ENCODE measurements around the gene TCF20. TPM values are rescaled to one million over a fixed set of nuclear protein-coding genes. Genes with fewer than 3 reads are reported as not detected.
A peak's percentile ranks its signal among the peaks of the same experiment; 100 is the strongest.

TCF20 gene
- total RNA-seq, 2 experiments from 2014 or later = 61.6 to 64.1 TPM

GRCh38 chr22:42281284-42281683, 10.8 kb upstream of the TCF20 start:
- Mint-ChIP-seq H3K27ac (no peak overlapping the region), H3K9me3 (no peaks in the 10 kb centered on the region), H3K4me1 (ENCODE audit: low read depth) (peaks cover 25% of the 10 kb centered on the region), H3K36me3 (ENCODE audit: low read depth) (no peaks in the 10 kb centered on the region), H3K27me3 (no peaks in the 10 kb centered on the region), H3K4me3 (no peak overlapping the region)
- Histone ChIP-seq H3K9me3 (ENCODE audit: control insufficient read depth in 1 of 2, insufficient read depth in 1 of 2, low read length in 2 of 2) (no peaks in the 10 kb centered on the region), H3K36me3 (ENCODE audit: insufficient read depth, low read length) (no peaks in the 10 kb centered on the region), H3K27ac (ENCODE audit: low read depth in 1 of 2, low read length in 2 of 2) (no peak overlapping the region), H3K27me3 (ENCODE audit: control insufficient read depth in 1 of 2, insufficient read depth in 2 of 2, low read length in 2 of 2) (no peaks in the 10 kb centered on the region), H3K4me1 (ENCODE audit: insufficient read depth, low read length) (peaks cover 35% of the 10 kb centered on the region), H3K4me3 (ENCODE audit: low read length) (no peak overlapping the region)
- DNase-seq = no peak
- intact Hi-C loops (cut with DNase I, micrococcal nuclease) = no loop called here
- TF ChIP-seq CTCF (IDR thresholded peaks at IDR 0.05) = no peak
- ATAC-seq (ENCODE audit: poor library complexity) = no peak
- ChIA-PET POLR2A (no interaction called here), CTCF (interaction anchor here (1.7 kb wide), 1 partner anchor 191 kb away, joined by 4 read pairs; the partner anchor contains the start of gene NDUFA6)

- TF ChIP-seq CTCF (IDR thresholded peaks at IDR 0.05) = no peak
- intact Hi-C loops (cut with DNase I, micrococcal nuclease) = no loop called here
- Mint-ChIP-seq H3K27ac (no peak overlapping the region), H3K4me3 (peak overlapping the region; percentile 34), H3K36me3 (ENCODE audit: low read depth) (no peaks in the 10 kb centered on the region), H3K9me3 (no peaks in the 10 kb centered on the region), H3K27me3 (no peaks in the 10 kb centered on the region), H3K4me1 (ENCODE audit: low read depth) (peaks cover 20% of the 10 kb centered on the region)
- no peak overlapping the region for H3K4me3 ChIP-seq (ENCODE audit: low read length)
- H3K27ac ChIP-seq (ENCODE audit: low read depth in 1 of 2, low read length in 2 of 2) = no peak overlapping the region
- no peaks in the 10 kb centered on the region for H3K27me3 ChIP-seq (ENCODE audit: control insufficient read depth in 1 of 2, insufficient read depth in 2 of 2, low read length in 2 of 2)
- H3K36me3 ChIP-seq (ENCODE audit: insufficient read depth, low read length) = no peaks in the 10 kb centered on the region
- POLR2A ChIA-PET = no interaction called here
- DNase-seq (no peak), ATAC-seq (ENCODE audit: poor library complexity) (no peak)
- CTCF ChIA-PET = interaction anchor here (1.7 kb wide), 1 partner anchor 190 kb away, joined by 4 read pairs; the partner anchor contains the start of gene NDUFA6
- peaks cover 35% of the 10 kb centered on the region for H3K4me1 ChIP-seq (ENCODE audit: insufficient read depth, low read length)
- no peaks in the 10 kb centered on the region for H3K9me3 ChIP-seq (ENCODE audit: control insufficient read depth in 1 of 2, insufficient read depth in 1 of 2, low read length in 2 of 2)
Measured at GRCh38 chr22:42280836-42281235, 10.4 kb upstream of the TCF20 start.

- TF ChIP-seq CTCF (IDR thresholded peaks at IDR 0.05) = no peak
- H3K36me3 Mint-ChIP-seq (ENCODE audit: low read depth) = no peaks in the 10 kb centered on the region
- H3K4me3 ChIP-seq (ENCODE audit: low read length) = no peak overlapping the region
- no peaks in the 10 kb centered on the region for H3K27me3 ChIP-seq (ENCODE audit: control insufficient read depth in 1 of 2, insufficient read depth in 2 of 2, low read length in 2 of 2)
- CTCF ChIA-PET = no interaction called here
- no peak overlapping the region for H3K4me3 Mint-ChIP-seq
- intact Hi-C loops (cut with DNase I, micrococcal nuclease) = no loop called here
- H3K27ac Mint-ChIP-seq = no peak overlapping the region
- DNase-seq (no peak), ATAC-seq (ENCODE audit: poor library complexity) (no peak)
- H3K36me3 ChIP-seq (ENCODE audit: insufficient read depth, low read length) = no peaks in the 10 kb centered on the region
- peaks cover 29% of the 10 kb centered on the region for H3K4me1 ChIP-seq (ENCODE audit: insufficient read depth, low read length)
- no peaks in the 10 kb centered on the region for H3K9me3 Mint-ChIP-seq
- peaks cover 13% of the 10 kb centered on the region for H3K4me1 Mint-ChIP-seq (ENCODE audit: low read depth)
- H3K27ac ChIP-seq (ENCODE audit: low read depth in 1 of 2, low read length in 2 of 2) = no peak overlapping the region
- H3K27me3 Mint-ChIP-seq = no peaks in the 10 kb centered on the region
- no peaks in the 10 kb centered on the region for H3K9me3 ChIP-seq (ENCODE audit: control insufficient read depth in 1 of 2, insufficient read depth in 1 of 2, low read length in 2 of 2)
- POLR2A ChIA-PET = no interaction called here
Measured at GRCh38 chr22:42280140-42280539, 9.7 kb upstream of the TCF20 start.
